ENCODE data around the gene PLCH1.

Gene PLCH1

GRCh38 chr3:155449613-155450267 lies 295.1 kb downstream of the PLCH1 start:
- no peak for DNase-seq

GRCh38 chr3:155448531-155448930 lies 296.3 kb downstream of the PLCH1 start:
- no peak for DNase-seq

GRCh38 chr3:155446366-155446765 lies 298.5 kb downstream of the PLCH1 start:
- DNase-seq: no peak

- no peak for DNase-seq
Observed at GRCh38 chr3:155444771-155445170, 300.1 kb downstream of the PLCH1 start.

GRCh38 chr3:155443815-155444214 lies 301.1 kb downstream of the PLCH1 start:
- no peak for DNase-seq

- DNase-seq: no peak
Observed at GRCh38 chr3:155442072-155442471, 302.8 kb downstream of the PLCH1 start.

- no peak for DNase-seq
Observed at GRCh38 chr3:155441506-155441905, 303.4 kb downstream of the PLCH1 start.

GRCh38 chr3:155441026-155441425 lies 303.8 kb downstream of the PLCH1 start:
- no peak for DNase-seq

GRCh38 chr3:155435821-155436220 lies 309.1 kb downstream of the PLCH1 start:
- DNase-seq: no peak

GRCh38 chr3:155431856-155432570 lies 312.9 kb downstream of the PLCH1 start:
- no peak for DNase-seq

GRCh38 chr3:155428563-155428962 lies 316.3 kb downstream of the PLCH1 start:
- DNase-seq: no peak

GRCh38 chr3:155426524-155427230 lies 318.2 kb downstream of the PLCH1 start:
- DNase-seq: no peak

- no peak for DNase-seq
Observed at GRCh38 chr3:155425396-155425795, 319.5 kb downstream of the PLCH1 start.

GRCh38 chr3:155424323-155424710 lies 320.6 kb downstream of the PLCH1 start:
- no peak for DNase-seq

GRCh38 chr3:155423526-155424322 lies 321.1 kb downstream of the PLCH1 start:
- no peak for DNase-seq

- no peak for DNase-seq
Observed at GRCh38 chr3:155420881-155421486, 323.9 kb downstream of the PLCH1 start.

GRCh38 chr3:155420406-155420805 lies 324.5 kb downstream of the PLCH1 start:
- DNase-seq: no peak

- DNase-seq: no peak
Observed at GRCh38 chr3:155418407-155418806, 326.5 kb downstream of the PLCH1 start.

GRCh38 chr3:155417119-155417517 lies 327.8 kb downstream of the PLCH1 start:
- DNase-seq: no peak

- no peak for DNase-seq
Observed at GRCh38 chr3:155416500-155417118, 328.3 kb downstream of the PLCH1 start.

- no peak for DNase-seq
Observed at GRCh38 chr3:155412904-155413303, 332.0 kb downstream of the PLCH1 start.
